MCF 10A (cell line): ENCODE measurements around the gene INO80D. TPM values are rescaled to one million over a fixed set of nuclear protein-coding genes. Genes with fewer than 3 reads are reported as not detected.

ENCODE experiments used
- BruUV-seq: library from RNA; stranded (reverse); fragments of 400-500 nt; replicated peaks from 2 replicates; lab custom pipeline; 2021; lab: Mats Ljungman, UMichigan
- CTCF ChIA-PET: fragments of 300-600 bp; sonication (Branson Sonifier 250); formaldehyde crosslinking; extraction: SDS; loops from one replicate; lab custom pipeline; 2021; ENCODE audit warnings: antibody characterized with exemption, inconsistent platforms; lab: Yijun Ruan, JAX
- POLR2A ChIA-PET: fragments of 300-600, 350-650 bp; sonication (Branson Sonifier 250); formaldehyde crosslinking; extraction: SDS; loops from one replicate; lab custom pipeline; 2020; ENCODE audit warnings: antibody characterized with exemption, inconsistent platforms; lab: Yijun Ruan, JAX
- DNase-seq: peaks from one replicate; pipeline ENCODE4 v3.0.0-alpha.2; 2018; ENCODE audit not compliant: unreplicated experiment
- H3K27ac Mint-ChIP-seq: one replicate; pipeline ENCODE4 v1.8.0; 2022; ENCODE audit warnings: mild to moderate bottlenecking, low read depth, mixed read lengths; ENCODE audit not compliant: unreplicated experiment
- H3K27me3 Mint-ChIP-seq: one replicate; pipeline ENCODE4 v1.8.0; 2022; ENCODE audit warnings: mixed read lengths; ENCODE audit not compliant: insufficient read depth, unreplicated experiment
- H3K36me3 Mint-ChIP-seq: one replicate; pipeline ENCODE4 v1.8.0; 2022; ENCODE audit warnings: mild to moderate bottlenecking, moderate library complexity, mixed read lengths; ENCODE audit not compliant: insufficient read depth, unreplicated experiment
- H3K4me1 Mint-ChIP-seq: one replicate; pipeline ENCODE4 v1.8.0; 2022; ENCODE audit warnings: mixed read lengths; ENCODE audit not compliant: insufficient read depth, unreplicated experiment
- H3K4me3 Mint-ChIP-seq: one replicate; pipeline ENCODE4 v1.8.0; 2022; ENCODE audit warnings: mild to moderate bottlenecking, moderate library complexity, mixed read lengths; ENCODE audit not compliant: unreplicated experiment
- H3K9me3 Mint-ChIP-seq: one replicate; pipeline ENCODE4 v1.8.0; 2022; ENCODE audit warnings: mixed read lengths; ENCODE audit not compliant: unreplicated experiment
- CTCF ChIP-seq: fragments of 200-600 bp; IDR thresholded peaks from one replicate; pipeline ENCODE4 v1.8.0; 2022; ENCODE audit warnings: antibody characterized with exemption, mild to moderate bottlenecking; ENCODE audit not compliant: unreplicated experiment
- intact Hi-C: fragments of 100-400 bp; cut with micrococcal nuclease; formaldehyde crosslinking; loops from 2 replicates; pipeline ENCODE4 v1.14.1; 2022
- total RNA-seq: library from RNA; stranded (reverse); gene quantifications from 2 replicates; pipeline ENCODE4 v1.2.3, GENCODE V29; 2022

Gene INO80D
- total RNA-seq, 1 experiment from 2014 or later: 21.6 TPM

- peaks cover 7% of the 10 kb centered on the region for H3K4me1 Mint-ChIP-seq
- H3K9me3 Mint-ChIP-seq: no peaks in the 10 kb centered on the region
- peaks cover 7% of the 10 kb centered on the region for H3K36me3 Mint-ChIP-seq
- ChIA-PET POLR2A (interaction anchor here (0.6 to 1.1 kb wide), 3 partner anchors 16 to 1497 kb away, joined by 3 read pairs; partner anchors contain the start of gene INO80D), CTCF (no interaction called here)
- no TSS peak for BruUV-seq
- no peak for DNase-seq
- H3K27ac Mint-ChIP-seq: no peak overlapping the region
- H3K4me3 Mint-ChIP-seq: no peak overlapping the region
- no peak for TF ChIP-seq CTCF
- intact Hi-C loops: no loop called here
- H3K27me3 Mint-ChIP-seq: no peaks in the 10 kb centered on the region
These were observed 16.6 kb downstream of the INO80D start for GRCh38 chr2:206069417-206069816.

- no peak for TF ChIP-seq CTCF
- CTCF ChIA-PET: no interaction called here
- no peaks in the 10 kb centered on the region for H3K9me3 Mint-ChIP-seq
- H3K27me3 Mint-ChIP-seq: no peaks in the 10 kb centered on the region
- BruUV-seq: no TSS peak
- H3K27ac Mint-ChIP-seq: no peak overlapping the region
- DNase-seq: no peak
- peaks cover under 1% of the 10 kb centered on the region for H3K36me3 Mint-ChIP-seq
- H3K4me1 Mint-ChIP-seq: peaks cover 7% of the 10 kb centered on the region
- intact Hi-C loops: no loop called here
- H3K4me3 Mint-ChIP-seq: no peak overlapping the region
- POLR2A ChIA-PET: interaction anchor here (0.6 kb wide), 1 partner anchor 117 kb away, joined by 4 read pairs; no protein-coding TSS in a partner anchor
These were observed 17.8 kb downstream of the INO80D start for GRCh38 chr2:206068207-206068606.

- CTCF ChIA-PET: no interaction called here
- intact Hi-C loops: no loop called here
- no peaks in the 10 kb centered on the region for H3K27me3 Mint-ChIP-seq
- POLR2A ChIA-PET: interaction anchor here (0.7 to 1.0 kb wide), 2 partner anchors 9 to 20 kb away, joined by 3 read pairs; no protein-coding TSS in a partner anchor
- H3K27ac Mint-ChIP-seq: no peak overlapping the region
- H3K4me3 Mint-ChIP-seq: no peak overlapping the region
- no peaks in the 10 kb centered on the region for H3K9me3 Mint-ChIP-seq
- TF ChIP-seq CTCF: no peak
- peak; percentile 17 for DNase-seq
- H3K4me1 Mint-ChIP-seq: no peaks in the 10 kb centered on the region
- BruUV-seq: no TSS peak
- H3K36me3 Mint-ChIP-seq: peaks cover 26% of the 10 kb centered on the region
These were observed 21.9 kb downstream of the INO80D start for GRCh38 chr2:206064077-206064476.

- intact Hi-C loops: no loop called here
- no TSS peak for BruUV-seq
- H3K27me3 Mint-ChIP-seq: no peaks in the 10 kb centered on the region
- no peaks in the 10 kb centered on the region for H3K9me3 Mint-ChIP-seq
- no peaks in the 10 kb centered on the region for H3K4me1 Mint-ChIP-seq
- no peak for DNase-seq
- H3K36me3 Mint-ChIP-seq: peaks cover 29% of the 10 kb centered on the region
- ChIA-PET CTCF (no interaction called here), POLR2A (interaction anchor here (1.0 kb wide), 1 partner anchor 10 kb away, joined by 3 read pairs; no protein-coding TSS in a partner anchor)
- no peak overlapping the region for H3K27ac Mint-ChIP-seq
- TF ChIP-seq CTCF: no peak
- H3K4me3 Mint-ChIP-seq: no peak overlapping the region
These were observed 22.3 kb downstream of the INO80D start for GRCh38 chr2:206063635-206064034.
